HTERT RPE-1 (cell line): ENCODE data around the gene DUSP22.

Experiments
- in situ Hi-C: fragments of 300-500 bp; cut with MboI; formaldehyde crosslinking; loops from 4 replicates; pipeline ENCODE4 v1.14.3; 2020; ENCODE audit warnings: low sequenced_read_pairs

The DUSP22 gene

DNA sequence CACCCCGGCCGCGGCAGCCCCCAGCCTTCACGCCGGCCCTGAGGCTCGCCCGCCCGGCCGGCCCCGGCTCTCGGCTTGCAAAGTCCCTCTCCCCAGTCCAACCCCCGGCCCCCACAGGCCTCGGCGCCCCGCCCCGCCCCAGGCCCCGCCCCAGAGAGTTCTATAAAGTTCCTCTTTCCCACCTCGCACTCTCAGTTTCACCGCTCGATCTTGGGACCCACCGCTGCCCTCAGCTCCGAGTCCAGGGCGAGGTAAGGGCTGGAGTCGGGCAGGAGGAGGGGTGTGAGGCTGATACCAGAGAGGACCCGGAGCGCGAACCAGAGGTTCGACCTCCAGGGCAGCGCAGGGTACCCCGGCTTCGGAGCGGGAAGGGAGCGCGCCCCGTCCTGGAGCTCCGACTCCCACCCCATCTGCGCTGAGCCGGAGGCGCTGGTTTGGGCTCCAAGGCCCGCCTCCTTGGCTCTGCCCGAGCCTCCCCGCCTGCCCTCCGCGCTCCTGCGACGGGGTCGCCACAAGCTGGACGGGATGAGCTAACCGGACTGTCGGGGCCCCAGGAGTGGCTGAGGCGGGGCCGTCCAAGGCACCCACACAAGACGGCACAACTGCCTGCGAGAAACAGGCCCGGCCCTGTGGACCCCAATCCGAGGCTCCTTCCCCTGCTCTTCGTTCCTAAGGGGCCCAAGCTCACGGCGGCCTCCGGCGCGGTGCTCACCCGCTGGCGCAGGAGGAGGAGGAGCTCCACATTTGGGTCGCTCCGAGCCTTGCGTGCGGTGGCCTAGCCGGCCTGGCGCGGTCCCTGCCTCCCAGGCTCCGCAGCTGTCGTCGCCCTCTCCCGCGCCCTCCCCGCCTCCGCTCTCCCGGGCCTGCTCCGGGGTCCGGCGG, 99.5 kb downstream of the DUSP22 start, which contains the start of gene IRF4:
Gene IRF4, plus strand, starts transcription at position 194 of the 882 bp plus-strand sequence. CDS start 1,401 bp downstream, outside the sequence.
- in situ Hi-C loops = no loop called here

DNA sequence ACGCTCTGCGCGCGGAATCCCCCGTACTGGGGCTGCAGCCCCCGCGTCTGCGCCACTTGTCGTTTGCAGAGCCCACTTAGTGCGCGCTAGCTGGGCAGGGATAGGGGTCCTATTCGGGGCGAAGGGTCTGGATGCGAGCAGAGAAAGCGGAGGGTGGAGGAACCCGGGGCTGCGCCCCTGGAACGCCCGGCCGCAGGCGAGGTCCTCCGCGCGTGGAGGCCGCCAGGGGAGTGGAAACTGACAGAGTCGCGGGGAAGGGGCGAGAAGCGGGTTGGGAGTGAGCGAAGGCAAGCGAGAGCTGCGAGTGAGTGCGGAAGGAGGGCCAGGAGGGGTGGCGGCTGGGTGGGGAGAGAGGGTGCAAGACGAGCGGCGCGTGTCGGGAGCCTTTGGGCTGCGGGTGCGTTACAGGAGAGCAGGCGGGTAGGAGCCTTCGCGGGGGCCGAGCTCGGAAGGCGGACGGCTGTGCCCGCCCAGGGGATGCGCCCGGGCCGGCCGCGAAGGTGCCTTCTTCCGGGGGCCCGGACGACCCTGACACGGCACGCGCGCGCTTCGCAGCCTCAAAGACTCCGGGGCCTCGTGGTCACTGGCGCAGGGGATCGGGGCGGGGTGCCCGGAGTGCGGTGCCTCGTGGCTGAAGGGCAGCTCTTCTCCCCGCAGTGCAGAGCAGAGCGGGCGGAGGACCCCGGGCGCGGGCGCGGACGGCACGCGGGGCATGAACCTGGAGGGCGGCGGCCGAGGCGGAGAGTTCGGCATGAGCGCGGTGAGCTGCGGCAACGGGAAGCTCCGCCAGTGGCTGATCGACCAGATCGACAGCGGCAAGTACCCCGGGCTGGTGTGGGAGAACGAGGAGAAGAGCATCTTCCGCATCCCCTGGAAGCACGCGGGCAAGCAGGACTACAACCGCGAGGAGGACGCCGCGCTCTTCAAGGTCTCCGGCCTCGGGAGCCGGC, 100.4 kb downstream of the DUSP22 start:
- in situ Hi-C loops = no loop called here

DNA sequence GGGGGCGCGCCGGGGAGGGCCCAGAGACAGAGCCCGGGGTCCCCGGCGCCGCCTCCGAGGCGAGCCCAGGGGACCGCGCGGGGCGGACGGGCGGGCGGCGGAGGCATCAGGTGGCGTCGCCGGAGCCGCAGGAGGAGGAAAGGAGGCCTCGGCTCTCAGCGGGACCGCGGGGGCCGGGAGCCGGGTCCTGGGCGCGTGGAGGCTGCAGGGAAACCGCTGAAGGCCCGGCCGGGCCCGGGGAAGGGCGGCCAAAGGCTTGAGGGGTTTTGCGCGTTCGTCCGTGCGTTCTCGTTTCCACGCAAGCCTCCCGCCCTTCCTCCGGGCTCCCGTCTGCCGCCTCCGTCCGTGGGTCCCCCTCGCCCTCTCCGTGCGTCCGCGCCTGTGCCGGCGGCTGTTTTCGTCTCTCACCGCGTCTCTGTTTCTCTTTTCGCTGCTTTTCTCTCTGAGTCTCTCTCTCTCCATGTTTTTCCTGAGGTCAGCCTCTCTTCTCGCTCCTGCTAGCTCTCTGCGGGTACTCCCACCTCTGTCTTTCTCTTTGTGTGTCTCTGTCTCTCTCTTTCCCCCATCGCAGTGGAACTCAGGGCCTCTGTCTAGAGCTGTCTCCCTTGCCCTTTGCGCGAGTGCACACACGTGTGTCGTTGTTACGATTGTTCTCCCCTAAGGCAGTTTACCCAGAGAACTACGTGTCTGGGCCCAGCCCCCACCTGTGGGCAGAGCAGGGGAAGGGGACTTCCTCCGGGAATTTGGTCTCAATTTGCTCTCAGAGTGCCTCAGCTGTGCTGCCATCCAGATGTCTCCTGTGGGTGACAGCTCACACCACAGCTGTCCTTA, 101.3 kb downstream of the DUSP22 start:
- in situ Hi-C loops = no loop called here

DNA sequence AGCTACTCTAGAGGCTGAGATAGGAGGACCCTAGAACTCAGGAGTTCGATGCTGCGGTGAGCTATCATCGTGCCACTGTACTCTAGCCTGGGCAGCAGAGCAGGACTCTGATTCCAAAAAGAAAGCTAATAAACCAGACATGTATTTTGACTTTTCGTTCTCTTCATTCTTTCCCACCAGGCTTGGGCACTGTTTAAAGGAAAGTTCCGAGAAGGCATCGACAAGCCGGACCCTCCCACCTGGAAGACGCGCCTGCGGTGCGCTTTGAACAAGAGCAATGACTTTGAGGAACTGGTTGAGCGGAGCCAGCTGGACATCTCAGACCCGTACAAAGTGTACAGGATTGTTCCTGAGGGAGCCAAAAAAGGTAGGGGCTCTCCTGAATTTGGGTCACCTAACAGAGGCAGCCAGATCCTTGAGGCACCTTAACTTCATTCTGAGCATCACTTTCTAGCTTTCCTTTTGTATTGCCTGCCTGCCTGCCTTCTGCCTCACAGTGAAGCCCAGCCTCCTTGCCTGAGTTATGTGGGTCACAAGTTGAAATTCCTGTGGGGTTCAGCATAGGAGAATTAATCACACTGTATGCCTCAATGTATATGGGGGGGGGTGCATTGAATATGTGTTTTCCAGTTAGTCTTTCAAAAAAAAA, 102.5 kb downstream of the DUSP22 start:
- in situ Hi-C loops = no loop called here

DNA sequence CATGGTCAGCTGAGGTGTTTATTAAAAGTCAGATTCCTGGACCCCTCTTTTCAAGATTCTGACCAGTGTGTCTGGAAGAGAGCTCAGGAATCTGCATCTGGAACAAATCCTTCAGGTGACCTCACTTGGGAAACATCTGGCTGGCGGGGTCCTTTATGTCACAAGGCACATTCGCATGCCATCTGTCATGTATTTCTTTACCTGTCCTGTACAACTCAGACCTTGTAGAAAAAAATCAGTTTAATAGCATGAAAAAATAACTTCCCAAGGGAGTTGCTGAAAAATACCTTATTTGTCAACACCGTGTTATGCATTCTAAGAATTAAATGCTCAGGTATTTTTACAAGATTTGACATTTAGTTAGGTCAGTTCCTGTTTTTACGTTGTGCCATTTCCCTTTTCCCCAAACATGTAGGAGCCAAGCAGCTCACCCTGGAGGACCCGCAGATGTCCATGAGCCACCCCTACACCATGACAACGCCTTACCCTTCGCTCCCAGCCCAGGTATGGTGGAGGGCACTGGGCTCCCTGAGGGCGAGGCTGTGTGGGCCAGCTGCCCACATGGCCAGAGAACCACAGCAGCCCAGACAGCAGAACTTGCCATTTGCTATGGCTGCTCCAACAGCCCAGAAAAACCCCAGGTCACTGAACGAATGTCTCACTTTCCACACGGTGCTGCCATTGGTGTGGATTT, 103.3 kb downstream of the DUSP22 start:
- in situ Hi-C loops = no loop called here

DNA sequence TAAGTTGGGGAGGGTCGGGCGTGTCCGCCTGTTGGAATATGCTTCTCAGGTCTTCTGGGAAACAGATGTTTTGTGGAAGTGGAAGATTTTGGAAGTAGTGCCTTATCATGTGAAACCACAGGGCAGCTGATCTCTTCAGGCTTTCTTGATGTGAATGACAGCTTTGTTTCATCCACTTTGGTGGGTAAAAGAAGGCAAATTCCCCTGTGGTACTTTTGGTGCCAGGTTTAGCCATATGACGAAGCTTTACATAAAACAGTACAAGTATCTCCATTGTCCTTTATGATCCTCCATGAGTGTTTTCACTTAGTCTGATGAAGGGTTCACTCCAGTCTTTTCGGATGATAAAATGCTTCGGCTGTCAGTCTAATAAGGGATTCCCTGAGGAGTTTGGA, 103.8 kb downstream of the DUSP22 start:
- in situ Hi-C loops = no loop called here

DNA sequence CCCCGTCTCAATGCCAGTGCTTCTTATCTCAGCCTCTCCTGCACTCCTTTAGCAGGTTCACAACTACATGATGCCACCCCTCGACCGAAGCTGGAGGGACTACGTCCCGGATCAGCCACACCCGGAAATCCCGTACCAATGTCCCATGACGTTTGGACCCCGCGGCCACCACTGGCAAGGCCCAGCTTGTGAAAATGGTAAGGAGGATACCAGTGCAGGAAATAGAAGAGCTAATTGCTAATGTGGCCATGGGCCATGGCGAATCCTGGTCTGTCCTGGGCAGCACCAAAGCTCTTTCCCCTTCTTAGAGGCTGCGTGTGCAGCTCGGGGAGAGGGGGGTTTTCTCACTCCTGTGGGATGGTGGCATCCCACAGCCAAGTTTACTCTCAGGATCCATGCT, 104.8 kb downstream of the DUSP22 start:
- in situ Hi-C loops = no loop called here

DNA sequence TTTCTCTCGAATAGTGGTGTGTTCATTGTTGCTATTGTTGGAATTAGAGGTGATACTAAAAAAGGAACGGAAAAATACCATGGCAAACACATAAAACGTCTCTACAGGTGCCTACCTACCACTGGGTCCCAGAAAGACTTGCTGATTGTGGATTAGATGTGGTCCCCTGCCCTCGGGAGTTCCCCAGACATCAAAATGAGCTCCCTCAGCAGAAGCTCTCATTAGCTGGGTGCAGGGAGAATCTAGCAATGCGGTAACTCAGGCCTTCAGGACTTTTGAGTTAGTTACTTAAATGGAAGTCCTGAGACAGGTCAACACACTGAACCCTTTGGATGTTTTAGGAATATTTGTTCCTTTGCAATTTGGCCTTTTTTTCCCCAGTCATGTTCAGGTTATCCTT, 105.3 kb downstream of the DUSP22 start:
- in situ Hi-C loops = no loop called here

DNA sequence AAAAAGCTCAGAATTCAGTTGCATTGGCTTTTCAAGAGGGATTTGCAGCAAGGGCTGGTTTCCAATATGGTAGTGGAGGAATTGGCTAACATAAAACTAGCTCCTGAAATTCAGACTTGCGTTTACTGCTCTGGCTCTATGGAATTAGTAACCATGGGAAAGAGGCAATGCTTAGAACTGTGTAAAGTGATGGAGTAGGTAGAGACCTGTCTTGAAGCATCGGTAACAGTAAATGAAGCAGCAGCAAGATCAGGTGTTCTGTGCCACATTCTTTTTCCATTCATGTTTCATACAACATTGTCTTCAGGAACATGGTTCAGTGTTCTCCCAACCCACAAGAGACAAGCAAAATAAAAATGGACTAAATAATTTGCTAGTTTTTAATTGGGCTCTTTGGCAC, 105.8 kb downstream of the DUSP22 start:
- in situ Hi-C loops = no loop called here

DNA sequence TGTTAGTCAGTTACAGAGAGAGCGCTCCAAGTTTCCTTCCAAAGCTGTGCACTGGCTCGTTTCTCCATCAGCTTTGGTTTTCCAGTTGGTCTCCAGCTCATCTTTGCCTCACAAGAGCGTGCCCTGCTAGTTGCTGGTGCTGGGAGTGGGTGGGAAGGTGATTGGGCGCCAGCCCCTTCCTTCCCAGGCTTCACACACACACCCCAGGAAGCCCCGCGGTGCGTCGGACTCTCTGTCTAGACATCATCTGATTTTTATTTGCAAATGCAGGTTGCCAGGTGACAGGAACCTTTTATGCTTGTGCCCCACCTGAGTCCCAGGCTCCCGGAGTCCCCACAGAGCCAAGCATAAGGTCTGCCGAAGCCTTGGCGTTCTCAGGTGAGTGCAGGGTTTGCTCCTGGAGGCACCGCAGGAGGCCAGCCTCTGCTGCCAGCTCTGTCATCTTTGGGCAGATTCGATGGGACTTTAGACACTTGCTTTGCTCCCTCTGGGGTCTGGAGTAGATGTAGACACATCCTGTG, 106.3 kb downstream of the DUSP22 start:
- in situ Hi-C loops = no loop called here

DNA sequence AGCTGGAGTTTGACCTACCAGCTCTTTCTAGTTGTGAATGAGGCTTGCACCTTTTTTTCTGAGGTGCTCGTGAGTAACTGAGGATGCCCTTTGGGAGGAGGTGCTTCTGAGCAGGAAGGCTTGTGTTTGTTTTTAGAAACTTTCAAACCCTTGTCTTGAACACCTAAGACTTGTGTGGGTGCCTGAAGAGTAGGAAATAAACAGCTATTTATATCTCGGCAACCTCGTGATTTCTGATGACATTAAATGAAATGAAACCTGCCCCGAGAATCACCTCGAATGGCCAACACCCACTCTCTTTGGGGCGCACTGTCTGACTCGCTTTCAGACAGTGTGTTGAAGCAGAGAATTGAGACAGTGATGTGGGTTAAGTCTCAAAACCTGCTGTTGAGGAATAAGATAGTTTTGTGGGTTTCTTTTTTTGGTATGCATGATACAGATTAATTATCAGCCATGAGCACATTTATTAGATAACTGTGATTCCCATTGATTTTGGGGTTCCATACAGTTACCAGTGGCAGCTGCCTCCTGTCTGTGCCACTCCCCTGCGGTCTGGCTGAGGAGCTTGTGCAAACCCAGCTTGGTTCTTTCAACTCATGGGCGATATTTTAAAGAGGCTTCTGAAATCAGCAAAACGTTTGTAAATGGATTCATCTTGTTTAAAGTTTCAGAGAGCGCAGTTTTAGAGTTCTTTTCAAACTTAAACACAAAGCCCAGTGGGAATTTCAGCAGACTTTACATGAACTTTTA, 107.7 kb downstream of the DUSP22 start:
- in situ Hi-C loops = no loop called here

DNA sequence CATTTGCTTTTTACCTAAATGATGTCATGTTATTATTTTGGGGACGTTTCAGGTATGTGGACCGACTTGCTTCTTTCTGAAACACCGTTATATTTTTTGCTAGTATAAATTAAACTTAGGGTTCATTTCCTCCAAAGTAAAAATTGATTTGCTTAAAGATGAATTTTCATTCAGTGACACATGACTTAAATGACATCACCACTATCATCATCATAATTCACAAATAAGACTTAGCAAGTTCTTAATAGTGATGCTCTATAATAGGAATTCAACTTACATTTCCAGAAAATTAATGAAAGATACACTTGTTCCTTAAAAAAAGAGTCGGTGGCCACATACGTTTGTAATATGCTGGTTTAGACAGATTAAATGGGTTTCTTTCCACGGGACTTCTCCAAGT, 108.5 kb downstream of the DUSP22 start:
- in situ Hi-C loops = no loop called here
